ENCODE results near the gene ZNF827.

- TF ChIP-seq ZNF8 (CRISPR knock-in tag; IDR thresholded peaks at IDR 0.05) (no peak), ZC3H10 (CRISPR knock-in tag; IDR thresholded peaks at IDR 0.05) (no peak), PATZ1 (CRISPR knock-in tag; IDR thresholded peaks at IDR 0.05; ENCODE audit: borderline replicate concordance) (no peak), SNAI2 (CRISPR knock-in tag; IDR thresholded peaks at IDR 0.05) (no peak), ZFP30 (CRISPR knock-in tag; IDR thresholded peaks at IDR 0.05) (no peak), ARNTL (CRISPR knock-in tag; IDR thresholded peaks at IDR 0.05; ENCODE audit: borderline replicate concordance, low read depth) (no peak), GLIS3 (CRISPR knock-in tag; IDR thresholded peaks at IDR 0.05) (no peak), CSDC2 (CRISPR knock-in tag; IDR thresholded peaks at IDR 0.05) (no peak), TOX (CRISPR knock-in tag; IDR thresholded peaks at IDR 0.05; ENCODE audit: borderline replicate concordance) (no peak), RARB (CRISPR knock-in tag; IDR thresholded peaks at IDR 0.05) (no peak)
Measured at GRCh38 chr4:145840801-145841200, 97.8 kb downstream of the ZNF827 start.
